Measurements from ENCODE around the gene ACTN4. TPM values are rescaled to one million over a fixed set of nuclear protein-coding genes. Genes with fewer than 3 reads are reported as not detected.
"Not testable (repeated sequence)": the region's sequence is repeated elsewhere in the genome, so short reads cannot be mapped to it uniquely, and the experiment has no call there.

ACTN4 gene
- total RNA-seq, 1 donor from 2014 or later = 127 TPM

GRCh38 chr19:38745316-38745715 is 97.9 kb downstream of the ACTN4 start:
- no peaks in the 10 kb centered on the region for H3K4me1 Mint-ChIP-seq
- H3K4me3 Mint-ChIP-seq = no peak overlapping the region
- no peak for DNase-seq (ENCODE audit: low spot score)
- Histone ChIP-seq H3K9ac (no peak overlapping the region), H3K4me2 (no peak overlapping the region), H3K4me1 (no peaks in the 10 kb centered on the region), H3F3A (ENCODE audit: low read depth) (no peaks in the 10 kb centered on the region), H2AFZ (replicated peaks) (no peak overlapping the region), H3K36me3 (no peaks in the 10 kb centered on the region), H3K4me3 (no peak overlapping the region), H3K27ac (no peak overlapping the region), H3K27me3 (peaks cover 6% of the 10 kb centered on the region), H4K20me1 (ENCODE audit: low read depth) (no peaks in the 10 kb centered on the region), H3K9me3 (ENCODE audit: low read depth) (no peaks in the 10 kb centered on the region), H3K79me2 (ENCODE audit: low read depth) (no peaks in the 10 kb centered on the region)
- H3K27ac Mint-ChIP-seq = no peak overlapping the region
- H3K27me3 Mint-ChIP-seq (ENCODE audit: insufficient read depth, low read depth) = peaks cover 14% of the 10 kb centered on the region
- no peaks in the 10 kb centered on the region for H3K36me3 Mint-ChIP-seq
- no peaks in the 10 kb centered on the region for H3K9me3 Mint-ChIP-seq
- no peak for TF ChIP-seq EZH2phosphoT487 (IDR thresholded peaks at IDR 0.05)
- no peak for TF ChIP-seq CTCF (IDR thresholded peaks at IDR 0.05)
- TF ChIP-seq EZH2 (IDR thresholded peaks at IDR 0.05) = no peak

- H3K79me2 ChIP-seq (ENCODE audit: low read depth); H3K36me3 Mint-ChIP-seq; H3K4me1 Mint-ChIP-seq; H3K4me3 ChIP-seq; H3F3A ChIP-seq (ENCODE audit: low read depth); DNase-seq (ENCODE audit: low spot score); H3K9me3 Mint-ChIP-seq; H4K20me1 ChIP-seq (ENCODE audit: low read depth); H3K9ac ChIP-seq; H3K27ac ChIP-seq; H2AFZ ChIP-seq (replicated peaks); H3K9me3 ChIP-seq (ENCODE audit: low read depth); H3K27ac Mint-ChIP-seq; H3K4me1 ChIP-seq; H3K36me3 ChIP-seq; H3K4me3 Mint-ChIP-seq; H3K4me2 ChIP-seq; H3K27me3 ChIP-seq: not testable (repeated sequence)
- peaks cover 13% of the 10 kb centered on the region for H3K27me3 Mint-ChIP-seq (ENCODE audit: insufficient read depth, low read depth)
These were observed 106.3 kb downstream of the ACTN4 start for GRCh38 chr19:38753783-38754182.

- not testable (repeated sequence) for H3K9me3 Mint-ChIP-seq; H3K9ac ChIP-seq; H3K36me3 ChIP-seq; H3K4me3 ChIP-seq; H3K4me1 ChIP-seq; H3K27me3 ChIP-seq; H3K4me1 Mint-ChIP-seq; H3K36me3 Mint-ChIP-seq; DNase-seq (ENCODE audit: low spot score); H2AFZ ChIP-seq (replicated peaks); H3K79me2 ChIP-seq (ENCODE audit: low read depth); H3F3A ChIP-seq (ENCODE audit: low read depth); H3K27ac ChIP-seq; H4K20me1 ChIP-seq (ENCODE audit: low read depth); H3K4me2 ChIP-seq; H3K9me3 ChIP-seq (ENCODE audit: low read depth); H3K4me3 Mint-ChIP-seq; H3K27ac Mint-ChIP-seq
- peaks cover 13% of the 10 kb centered on the region for H3K27me3 Mint-ChIP-seq (ENCODE audit: insufficient read depth, low read depth)
These were observed 106.7 kb downstream of the ACTN4 start for GRCh38 chr19:38754196-38754595.

- Histone ChIP-seq H3K9me3 (ENCODE audit: low read depth) (no peaks in the 10 kb centered on the region), H3K9ac (no peak overlapping the region), H3K27me3 (no peaks in the 10 kb centered on the region), H3K27ac (no peak overlapping the region), H3K4me2 (no peak overlapping the region), H3K36me3 (no peaks in the 10 kb centered on the region), H2AFZ (replicated peaks) (no peak overlapping the region), H3K4me3 (no peak overlapping the region), H3K4me1 (no peaks in the 10 kb centered on the region), H3F3A (ENCODE audit: low read depth) (no peaks in the 10 kb centered on the region), H4K20me1 (ENCODE audit: low read depth) (no peaks in the 10 kb centered on the region), H3K79me2 (ENCODE audit: low read depth) (no peaks in the 10 kb centered on the region)
- Mint-ChIP-seq H3K4me1 (no peaks in the 10 kb centered on the region), H3K27ac (no peak overlapping the region), H3K36me3 (no peaks in the 10 kb centered on the region), H3K4me3 (no peak overlapping the region), H3K27me3 (ENCODE audit: insufficient read depth, low read depth) (peaks cover 9% of the 10 kb centered on the region), H3K9me3 (peaks cover 2% of the 10 kb centered on the region)
- no peak for DNase-seq (ENCODE audit: low spot score)
- TF ChIP-seq EZH2 (IDR thresholded peaks at IDR 0.05) = no peak
These were observed 112.1 kb downstream of the ACTN4 start for GRCh38 chr19:38759590-38760003.

- not testable (repeated sequence) for H3K79me2 ChIP-seq (ENCODE audit: low read depth); H3K4me1 ChIP-seq; H3K9me3 ChIP-seq (ENCODE audit: low read depth)
These were observed 113.5 kb downstream of the ACTN4 start for GRCh38 chr19:38760805-38761517.

GRCh38 chr19:38761884-38762389 is 114.5 kb downstream of the ACTN4 start:
- H3K4me3 ChIP-seq; H3K36me3 ChIP-seq; H2AFZ ChIP-seq (replicated peaks); H3K9me3 Mint-ChIP-seq; H3K4me1 ChIP-seq; H3K9ac ChIP-seq; H3K27me3 ChIP-seq; H3K4me2 ChIP-seq; H3K27me3 Mint-ChIP-seq (ENCODE audit: insufficient read depth, low read depth); H4K20me1 ChIP-seq (ENCODE audit: low read depth); H3K4me1 Mint-ChIP-seq; H3K27ac ChIP-seq; H3K36me3 Mint-ChIP-seq; H3K9me3 ChIP-seq (ENCODE audit: low read depth); H3K27ac Mint-ChIP-seq; H3K79me2 ChIP-seq (ENCODE audit: low read depth); DNase-seq (ENCODE audit: low spot score); H3F3A ChIP-seq (ENCODE audit: low read depth); H3K4me3 Mint-ChIP-seq: not testable (repeated sequence)

More at GRCh38 chr19:38760805-38761517, 113.5 kb downstream of the ACTN4 start:
- H2AFZ ChIP-seq (replicated peaks); H3K27me3 Mint-ChIP-seq (ENCODE audit: insufficient read depth, low read depth); H4K20me1 ChIP-seq (ENCODE audit: low read depth); H3F3A ChIP-seq (ENCODE audit: low read depth); H3K27ac ChIP-seq; H3K36me3 ChIP-seq; DNase-seq (ENCODE audit: low spot score); H3K4me3 Mint-ChIP-seq; H3K4me3 ChIP-seq; H3K36me3 Mint-ChIP-seq; H3K27me3 ChIP-seq; H3K9me3 Mint-ChIP-seq; H3K27ac Mint-ChIP-seq; H3K4me2 ChIP-seq; H3K4me1 Mint-ChIP-seq; H3K9ac ChIP-seq: not testable (repeated sequence)

Measured in neural progenitor cell (in vitro differentiated cells).